PFSK-1 (cell line): Measurements from ENCODE around the gene PRPF6.

Experiments
- POLR2AphosphoS5 ChIP-seq: IDR thresholded peaks from 2 replicates; pipeline ENCODE4 v1.6.1; 2012; ENCODE audit warnings: low read depth, mild to moderate bottlenecking, control low read depth, low read length, moderate library complexity
- SIN3A ChIP-seq: IDR thresholded peaks from 2 replicates; pipeline ENCODE4 v1.6.1; 2012; ENCODE audit warnings: mild to moderate bottlenecking, low read length, moderate library complexity, borderline replicate concordance; ENCODE audit not compliant: insufficient read depth
- TAF1 ChIP-seq: IDR thresholded peaks from 2 replicates; pipeline ENCODE4 v1.6.1; 2012; ENCODE audit warnings: low read length, control low read depth, borderline replicate concordance; ENCODE audit not compliant: insufficient read depth
- TF ChIP-seq, protein P1 (sequence below), 2 experiments: IDR thresholded peaks; 2 replicates each; pipeline versions ENCODE4 v1.6.1 to v1.8.0; 2011 to 2012; ENCODE audit warnings: low read depth in 2 of 2, low read length in 2 of 2, control low read depth in 1 of 2, inconsistent platforms in 1 of 2, mild to moderate bottlenecking in 1 of 2, moderate library complexity in 1 of 2; ENCODE audit not compliant: insufficient read depth in 1 of 2

DNA sequence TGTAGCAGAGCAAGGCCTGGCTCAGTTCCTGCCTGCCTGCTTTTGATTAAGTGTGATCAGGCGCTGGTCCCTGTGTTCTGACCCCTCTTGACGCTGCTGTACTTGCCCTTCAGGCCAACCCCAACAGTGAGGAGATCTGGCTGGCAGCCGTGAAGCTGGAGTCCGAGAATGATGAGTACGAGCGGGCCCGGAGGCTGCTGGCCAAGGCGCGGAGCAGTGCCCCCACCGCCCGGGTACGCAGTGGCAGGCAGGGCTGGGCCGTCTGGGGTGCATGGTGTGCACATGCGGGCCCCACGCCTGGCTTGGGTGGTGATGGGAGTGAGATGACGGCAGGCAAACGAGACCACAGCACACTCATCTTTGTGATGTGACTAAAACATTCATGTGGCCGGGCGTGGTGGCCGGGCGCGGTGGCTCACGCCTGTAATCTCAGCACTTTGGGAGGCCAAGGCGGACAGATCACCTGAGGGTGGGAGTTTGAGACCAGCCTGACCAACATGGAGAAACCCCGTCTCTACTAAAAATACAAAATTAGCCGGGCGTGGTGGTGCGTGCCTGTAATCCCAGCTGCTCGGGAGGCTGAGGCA is 45.0 kb downstream of the PRPF6 start:
- TF ChIP-seq SIN3A (no peak), POLR2AphosphoS5 (no peak), TAF1 (no peak)
- TF ChIP-seq, protein P1, sequence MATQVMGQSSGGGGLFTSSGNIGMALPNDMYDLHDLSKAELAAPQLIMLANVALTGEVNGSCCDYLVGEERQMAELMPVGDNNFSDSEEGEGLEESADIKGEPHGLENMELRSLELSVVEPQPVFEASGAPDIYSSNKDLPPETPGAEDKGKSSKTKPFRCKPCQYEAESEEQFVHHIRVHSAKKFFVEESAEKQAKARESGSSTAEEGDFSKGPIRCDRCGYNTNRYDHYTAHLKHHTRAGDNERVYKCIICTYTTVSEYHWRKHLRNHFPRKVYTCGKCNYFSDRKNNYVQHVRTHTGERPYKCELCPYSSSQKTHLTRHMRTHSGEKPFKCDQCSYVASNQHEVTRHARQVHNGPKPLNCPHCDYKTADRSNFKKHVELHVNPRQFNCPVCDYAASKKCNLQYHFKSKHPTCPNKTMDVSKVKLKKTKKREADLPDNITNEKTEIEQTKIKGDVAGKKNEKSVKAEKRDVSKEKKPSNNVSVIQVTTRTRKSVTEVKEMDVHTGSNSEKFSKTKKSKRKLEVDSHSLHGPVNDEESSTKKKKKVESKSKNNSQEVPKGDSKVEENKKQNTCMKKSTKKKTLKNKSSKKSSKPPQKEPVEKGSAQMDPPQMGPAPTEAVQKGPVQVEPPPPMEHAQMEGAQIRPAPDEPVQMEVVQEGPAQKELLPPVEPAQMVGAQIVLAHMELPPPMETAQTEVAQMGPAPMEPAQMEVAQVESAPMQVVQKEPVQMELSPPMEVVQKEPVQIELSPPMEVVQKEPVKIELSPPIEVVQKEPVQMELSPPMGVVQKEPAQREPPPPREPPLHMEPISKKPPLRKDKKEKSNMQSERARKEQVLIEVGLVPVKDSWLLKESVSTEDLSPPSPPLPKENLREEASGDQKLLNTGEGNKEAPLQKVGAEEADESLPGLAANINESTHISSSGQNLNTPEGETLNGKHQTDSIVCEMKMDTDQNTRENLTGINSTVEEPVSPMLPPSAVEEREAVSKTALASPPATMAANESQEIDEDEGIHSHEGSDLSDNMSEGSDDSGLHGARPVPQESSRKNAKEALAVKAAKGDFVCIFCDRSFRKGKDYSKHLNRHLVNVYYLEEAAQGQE (IDR thresholded peaks at IDR 0.05; ENCODE audit: insufficient read depth in 1 of 2, low read depth in 2 of 2, low read length in 2 of 2), result no peak
